HG03521 (cell line): ENCODE measurements around the gene OR2V1.
"Not testable (repeated sequence)": the region's sequence is repeated elsewhere in the genome, so short reads cannot be mapped to it uniquely, and the experiment has no call there.

Source experiments
- ATAC-seq: cut with Tn5 transposase; IDR thresholded peaks from one replicate; pipeline ENCODE4 v1.9.1; 2021; ENCODE audit warnings: mild to moderate bottlenecking, moderate library complexity; ENCODE audit not compliant: unreplicated experiment

OR2V1 gene

GRCh38 chr5:181130832-181131496 lies at the start of gene OR2V1:
Gene OR2V1, minus strand, starts transcription at chr5:181131169. Its CDS starts 5,865 bp downstream, at chr5:181125304.
- no peak for ATAC-seq

- not testable (repeated sequence) for ATAC-seq
These were observed 46.6 kb upstream of the OR2V1 start for GRCh38 chr5:181177559-181177958.

GRCh38 chr5:181176254-181176952 lies 45.4 kb upstream of the OR2V1 start:
- no peak for ATAC-seq

- peak; percentile 50 for ATAC-seq
These were observed 42.7 kb upstream of the OR2V1 start for GRCh38 chr5:181173420-181174342.

GRCh38 chr5:181173027-181173419 lies 42.1 kb upstream of the OR2V1 start:
- ATAC-seq: peak; percentile 39

- no peak for ATAC-seq
These were observed 40.8 kb upstream of the OR2V1 start for GRCh38 chr5:181171782-181172181.

- no peak for ATAC-seq
These were observed 40.0 kb upstream of the OR2V1 start for GRCh38 chr5:181170996-181171395.

GRCh38 chr5:181170237-181170825 lies 39.4 kb upstream of the OR2V1 start:
- no peak for ATAC-seq

GRCh38 chr5:181169459-181170236 lies 38.7 kb upstream of the OR2V1 start:
- ATAC-seq: not testable (repeated sequence)

GRCh38 chr5:181168595-181169118 lies 37.7 kb upstream of the OR2V1 start:
- no peak for ATAC-seq

- no peak for ATAC-seq
These were observed 37.0 kb upstream of the OR2V1 start for GRCh38 chr5:181167814-181168488.

GRCh38 chr5:181166812-181167733 lies 36.1 kb upstream of the OR2V1 start:
- no peak for ATAC-seq

GRCh38 chr5:181164076-181164952 lies 33.3 kb upstream of the OR2V1 start:
- ATAC-seq: no peak

- no peak for ATAC-seq
These were observed 32.6 kb upstream of the OR2V1 start for GRCh38 chr5:181163487-181164075.

GRCh38 chr5:181161534-181162175 lies 30.7 kb upstream of the OR2V1 start:
- no peak for ATAC-seq

GRCh38 chr5:181160755-181161533 lies 30.0 kb upstream of the OR2V1 start:
- ATAC-seq: not testable (repeated sequence)
